Thoracic aorta (tissue), 2 donors: Measurements from ENCODE around the gene PARD6G. TPM values are rescaled to one million over a fixed set of nuclear protein-coding genes. Genes with fewer than 3 reads are reported as not detected.

Source experiments
- ATAC-seq: fragments of 150-250 bp; one replicate; pipeline ENCODE4 v1.8.0; 2017; ENCODE audit warnings: low read depth; ENCODE audit not compliant: insufficient number of reproducible peaks, low FRiP score
- DNase-seq: peaks from one replicate; pipeline ENCODE4 v3.0.0-alpha.2; 2020; ENCODE audit warnings: low spot score
- H3K27ac ChIP-seq, 2 donors: fragments of 200-600 bp; sonication (generic); 1 replicate in 1 of 2; 2 replicates in 1 of 2; pipeline ENCODE4 v1.5.1; 2016; ENCODE audit warnings: mild to moderate bottlenecking in 2 of 2, moderate library complexity in 2 of 2
- H3K27me3 ChIP-seq: fragments of 200-600 bp; sonication (generic); replicated peaks from 2 replicates; pipeline ENCODE4 v1.6.0; 2016; ENCODE audit warnings: mild to moderate bottlenecking; ENCODE audit not compliant: insufficient read depth
- H3K36me3 ChIP-seq: fragments of 200-600 bp; sonication (generic); one replicate; pipeline ENCODE4 v1.5.1; 2016
- H3K4me1 ChIP-seq, 2 donors: fragments of 200-600 bp; sonication (generic); 1 replicate in 1 of 2; 2 replicates in 1 of 2; pipeline versions ENCODE4 v1.5.1 to v1.6.0; 2016; ENCODE audit warnings: low read depth in 2 of 2, mild to moderate bottlenecking in 1 of 2; ENCODE audit not compliant: control insufficient read depth in 1 of 2
- H3K4me3 ChIP-seq: fragments of 200-600 bp; sonication (generic); 2 replicates; pipeline ENCODE4 v1.5.1; 2016; ENCODE audit warnings: mild to moderate bottlenecking
- H3K9me3 ChIP-seq: fragments of 200-600 bp; sonication (generic); 2 replicates; pipeline ENCODE4 v1.5.1; 2016
- CTCF ChIP-seq: fragments of 200-600 bp; sonication (generic); IDR thresholded peaks from one replicate; pipeline ENCODE4 v1.5.1; 2019; ENCODE audit warnings: antibody characterized with exemption
- total RNA-seq, 2 donors: library from RNA; depleted of rRNA; stranded (reverse); fragments of >200 nt; gene quantifications; one replicate each; pipeline versions ENCODE4 v1.1.0 to v1.2.3, GENCODE V29; 2016

Gene PARD6G
- total RNA-seq, 2 donors from 2014 or later: 3.0 to 4.8 TPM

DNA sequence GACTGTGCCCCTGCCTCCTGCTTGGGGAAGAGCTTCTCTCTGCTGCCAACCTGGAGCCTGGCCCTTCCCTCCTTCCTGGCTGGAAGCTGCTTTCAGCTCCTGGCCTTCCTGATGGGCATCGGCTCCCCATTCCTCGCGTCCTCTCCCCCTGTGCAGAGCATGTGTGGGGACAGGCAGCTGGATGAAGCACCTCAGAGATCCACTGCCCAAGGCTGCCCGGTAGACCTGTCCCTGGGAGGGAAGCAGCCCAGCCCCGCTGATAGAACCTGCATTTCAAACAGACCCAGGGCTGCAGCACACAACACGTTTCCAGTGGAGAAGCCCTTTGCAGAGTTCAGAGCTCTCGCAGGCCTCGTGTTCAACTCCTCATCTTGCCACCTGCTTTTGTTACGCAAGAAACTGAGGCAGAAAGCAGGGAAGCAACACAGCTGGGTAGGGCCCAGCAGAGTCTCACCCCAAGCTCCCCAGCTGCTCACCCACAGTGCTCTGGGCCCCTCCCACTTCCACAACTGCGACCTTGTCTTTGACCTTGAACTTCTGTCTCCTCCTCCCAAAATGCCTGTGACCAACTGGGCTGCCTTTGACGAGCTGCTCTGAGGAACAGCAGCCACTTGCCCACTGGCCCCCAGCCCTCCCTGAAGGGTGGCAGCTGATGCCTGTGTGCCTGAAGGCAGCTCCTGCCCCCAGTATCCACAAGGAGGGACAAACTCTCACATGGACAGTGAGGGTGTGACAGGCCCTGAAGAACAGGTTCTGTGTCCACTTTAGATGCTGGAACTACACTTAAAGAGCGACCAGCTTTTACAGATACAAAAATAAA is 65.5 kb downstream of the PARD6G start:
- no peak overlapping the region for H3K4me3 ChIP-seq
- DNase-seq: no peak
- ATAC-seq: no peak
- no peak overlapping the region for H3K27ac ChIP-seq
- no peaks in the 10 kb centered on the region for H3K36me3 ChIP-seq
- no peaks in the 10 kb centered on the region for H3K27me3 ChIP-seq
- no peak for TF ChIP-seq CTCF
- no peaks in the 10 kb centered on the region for H3K4me1 ChIP-seq
- no peaks in the 10 kb centered on the region for H3K9me3 ChIP-seq

- no peak for TF ChIP-seq CTCF
- H3K36me3 ChIP-seq: no peaks in the 10 kb centered on the region
- no peak overlapping the region for H3K27ac ChIP-seq
- ATAC-seq: no peak
- no peaks in the 10 kb centered on the region for H3K9me3 ChIP-seq
- no peaks in the 10 kb centered on the region for H3K27me3 ChIP-seq
- H3K4me1 ChIP-seq: no peaks in the 10 kb centered on the region
- H3K4me3 ChIP-seq: no peak overlapping the region
- no peak for DNase-seq
Observed at GRCh38 chr18:80180778-80181564, 66.3 kb downstream of the PARD6G start.

DNA sequence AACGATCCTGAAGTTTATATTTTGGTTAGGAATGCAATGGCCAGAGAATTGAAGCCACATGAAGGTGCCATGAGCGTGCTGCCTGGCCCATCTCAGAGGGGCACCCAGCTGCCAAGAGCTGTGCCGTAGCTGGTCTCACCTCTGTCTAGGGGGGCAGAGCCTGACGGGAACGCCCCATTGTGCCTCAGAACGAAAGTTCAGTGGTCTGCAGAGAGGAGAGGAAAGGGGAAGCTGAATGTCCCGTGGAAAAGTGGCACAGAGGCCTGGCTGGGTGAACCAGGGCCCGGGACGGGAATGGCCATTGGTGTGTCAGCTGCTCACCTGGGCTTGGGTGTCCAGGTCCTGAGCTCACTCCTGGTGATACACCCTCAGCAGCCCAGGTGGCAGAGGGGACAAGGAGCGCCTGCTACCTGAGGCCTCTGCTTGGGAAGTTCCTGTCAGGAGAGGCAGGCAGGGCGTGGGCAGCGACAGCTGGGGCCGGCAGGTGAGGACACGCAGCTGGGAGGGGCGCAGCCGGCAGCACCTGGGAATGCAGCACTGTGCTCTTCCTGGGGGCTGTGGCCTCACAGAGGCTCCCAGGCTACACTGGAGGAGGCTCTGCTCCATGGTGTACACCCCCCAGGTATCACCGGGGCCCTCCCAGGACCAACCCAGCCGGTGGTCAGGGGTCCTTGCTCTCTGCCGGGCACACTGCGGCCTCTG is 67.3 kb downstream of the PARD6G start:
- Histone ChIP-seq H3K27me3 (no peaks in the 10 kb centered on the region), H3K9me3 (no peaks in the 10 kb centered on the region), H3K27ac (no peak overlapping the region), H3K36me3 (no peaks in the 10 kb centered on the region), H3K4me3 (no peak overlapping the region), H3K4me1 (no peaks in the 10 kb centered on the region)
- TF ChIP-seq CTCF: no peak
- ATAC-seq (no peak), DNase-seq (no peak)

DNA sequence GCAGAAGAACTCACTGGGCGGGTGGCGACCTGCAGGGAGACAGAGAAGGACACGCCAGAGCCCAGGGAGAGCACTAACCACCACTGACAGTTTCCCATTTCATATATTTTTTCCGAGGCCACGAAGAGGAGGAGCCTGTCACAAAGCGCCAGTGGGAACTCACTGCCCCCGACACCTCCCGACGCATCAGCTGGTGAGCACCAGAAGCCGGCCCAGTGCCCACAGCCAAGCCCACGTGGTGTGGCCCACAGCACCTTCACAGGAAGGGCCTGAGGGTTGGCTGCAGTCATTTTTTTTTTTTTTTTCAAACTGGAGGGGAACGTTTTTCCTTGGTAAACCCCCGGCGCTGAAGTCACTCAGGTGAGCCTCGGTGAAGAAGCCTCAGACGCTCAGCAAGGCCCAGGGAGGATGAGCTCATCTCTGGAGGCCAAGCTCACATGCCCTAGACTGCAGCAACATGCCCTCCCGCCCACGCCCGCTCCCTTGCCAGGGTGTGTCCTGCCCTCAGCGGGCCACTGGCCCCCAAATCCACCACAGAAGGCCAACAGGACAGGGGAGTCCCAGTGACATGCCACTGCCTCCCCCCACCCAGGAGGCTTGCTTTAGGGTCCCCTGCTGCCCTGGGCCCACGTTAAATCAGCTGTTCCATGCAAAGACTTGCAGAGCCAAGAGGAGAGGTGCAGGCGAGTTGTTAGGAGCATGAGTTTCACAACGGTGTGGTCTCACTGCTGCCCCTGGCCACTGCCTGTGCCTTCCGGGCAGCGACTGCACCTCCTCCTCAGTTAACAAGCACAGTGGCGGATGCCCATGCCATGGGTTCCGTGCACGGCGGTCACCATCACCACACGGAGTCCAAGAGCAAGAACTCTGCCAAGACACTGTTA is 68.1 kb downstream of the PARD6G start:
- DNase-seq: no peak
- Histone ChIP-seq H3K27me3 (no peaks in the 10 kb centered on the region), H3K27ac (no peak overlapping the region), H3K9me3 (no peaks in the 10 kb centered on the region), H3K36me3 (no peaks in the 10 kb centered on the region), H3K4me3 (no peak overlapping the region), H3K4me1 (no peaks in the 10 kb centered on the region)
- no peak for TF ChIP-seq CTCF
- no peak for ATAC-seq
